ENCODE results near the gene SNRNP27. TPM values are rescaled to one million over a fixed set of nuclear protein-coding genes. Genes with fewer than 3 reads are reported as not detected.

Gene SNRNP27
- total and polyA plus RNA-seq, 11 donors = 37.5 to 97.8 (median 55.0) TPM

- intact Hi-C loops (cut with DNase I) = no loop called here
- Histone ChIP-seq H3K27ac (peak overlapping the region in 2 of 12 donors; percentile 13 to 73), H3K4me1 (peaks cover 0 to 53% (median 0%) of the 10 kb centered on the region in 12 donors), H3K36me3 (peaks cover 0 to 42% (median 31%) of the 10 kb centered on the region in 9 donors), H3K4me3 (no peak overlapping the region), H3K9me3 (no peaks in the 10 kb centered on the region), H3K27me3 (no peaks in the 10 kb centered on the region)
- no peak for TF ChIP-seq CTCF (IDR thresholded peaks at IDR 0.05)
- TF ChIP-seq POLR2A (IDR thresholded peaks at IDR 0.05) = no peak
- ATAC-seq (no peak), DNase-seq (no peak)
- WGBS, 4 donors = 91 to 96% (median 95%) methylated on average over 7 of the region's 7 CpGs
These were observed 51.0 kb downstream of the SNRNP27 start for GRCh38 chr2:69944756-69945155.

GRCh38 chr2:69945441-69945840 is 51.7 kb downstream of the SNRNP27 start:
- peak overlapping the region in 1 of 12 donors; percentile 73 for H3K27ac ChIP-seq
- intact Hi-C loops (cut with DNase I) = no loop called here
- WGBS, 4 donors = 85 to 96% (median 92%) methylated on average over 7 to 8 of the region's 8 CpGs
- ATAC-seq = peak in 2 of 4 donors; percentile 16 to 67
- TF ChIP-seq CTCF (IDR thresholded peaks at IDR 0.05) (no peak), POLR2A (IDR thresholded peaks at IDR 0.05) (no peak)
- no peaks in the 10 kb centered on the region for H3K9me3 ChIP-seq
- H3K36me3 ChIP-seq = peaks cover 0 to 36% (median 25%) of the 10 kb centered on the region in 9 donors
- DNase-seq = peak in 1 of 5 donors; percentile 36
- peaks cover 0 to 53% (median 0%) of the 10 kb centered on the region in 12 donors for H3K4me1 ChIP-seq
- no peak overlapping the region for H3K4me3 ChIP-seq
- H3K27me3 ChIP-seq = no peaks in the 10 kb centered on the region

GRCh38 chr2:69945941-69946340 is 52.2 kb downstream of the SNRNP27 start:
- Histone ChIP-seq H3K9me3 (no peaks in the 10 kb centered on the region), H3K4me1 (peaks cover 0 to 53% (median 0%) of the 10 kb centered on the region in 12 donors), H3K36me3 (peaks cover 0 to 31% (median 20%) of the 10 kb centered on the region in 9 donors), H3K4me3 (no peak overlapping the region), H3K27ac (peak overlapping the region in 1 of 12 donors; percentile 73), H3K27me3 (no peaks in the 10 kb centered on the region)
- DNase-seq (no peak), ATAC-seq (no peak)
- 92 to 93% (median 93%) methylated on average over 8 of the region's 8 CpGs for WGBS, 4 donors
- intact Hi-C loops (cut with DNase I) = no loop called here
- no peak for TF ChIP-seq POLR2A (IDR thresholded peaks at IDR 0.05)
- TF ChIP-seq CTCF (IDR thresholded peaks at IDR 0.05) = no peak

GRCh38 chr2:69946351-69947324 is 52.9 kb downstream of the SNRNP27 start:
- TF ChIP-seq POLR2A (IDR thresholded peaks at IDR 0.05) = no peak
- no peak for TF ChIP-seq CTCF (IDR thresholded peaks at IDR 0.05)
- 75 to 85% (median 83%) methylated on average over 13 of the region's 13 CpGs for WGBS, 4 donors
- intact Hi-C loops (cut with DNase I) = no loop called here
- no peaks in the 10 kb centered on the region for H3K9me3 ChIP-seq
- DNase-seq (no peak), ATAC-seq (peak; percentile 26 to 47 (median 34))
- H3K27ac ChIP-seq = peak overlapping the region in 1 of 12 donors; percentile 73
- H3K27me3 ChIP-seq = no peaks in the 10 kb centered on the region
- H3K36me3 ChIP-seq = peaks cover 0 to 24% (median 14%) of the 10 kb centered on the region in 9 donors
- H3K4me3 ChIP-seq = no peak overlapping the region
- peaks cover 0 to 53% (median 0%) of the 10 kb centered on the region in 12 donors for H3K4me1 ChIP-seq
